ENCODE data around the gene MSANTD7. TPM values are rescaled to one million over a fixed set of nuclear protein-coding genes. Genes with fewer than 3 reads are reported as not detected.

Gene MSANTD7
- total RNA-seq, 4 donors from 2014 or later, result 6.6 to 21.6 (median 13.9) TPM

DNA sequence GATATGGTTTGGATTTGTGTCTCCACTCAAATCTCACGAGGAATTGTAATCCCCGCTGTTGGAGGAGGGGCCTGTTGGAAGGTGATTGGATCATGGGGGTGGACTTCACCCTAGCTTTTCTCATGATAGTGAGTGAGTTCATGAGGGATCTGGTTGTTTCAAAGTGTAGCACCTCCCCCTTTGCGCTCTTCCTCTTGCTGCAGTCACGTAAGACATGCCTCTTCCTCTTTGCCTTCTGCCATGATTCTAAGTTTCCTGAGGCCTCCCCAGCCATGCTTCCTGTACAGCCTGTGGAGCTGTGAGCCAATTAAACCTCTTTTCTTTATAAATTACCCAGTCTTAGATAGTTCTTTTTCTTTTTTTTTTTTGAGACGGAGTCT lies 17.3 kb upstream of the MSANTD7 start:
- TF ChIP-seq POLR2A (IDR thresholded peaks at IDR 0.05) (no peak), POLR2AphosphoS5 (IDR thresholded peaks at IDR 0.05) (no peak), EP300 (IDR thresholded peaks at IDR 0.05) (no peak)
- TF ChIP-seq, protein P1, sequence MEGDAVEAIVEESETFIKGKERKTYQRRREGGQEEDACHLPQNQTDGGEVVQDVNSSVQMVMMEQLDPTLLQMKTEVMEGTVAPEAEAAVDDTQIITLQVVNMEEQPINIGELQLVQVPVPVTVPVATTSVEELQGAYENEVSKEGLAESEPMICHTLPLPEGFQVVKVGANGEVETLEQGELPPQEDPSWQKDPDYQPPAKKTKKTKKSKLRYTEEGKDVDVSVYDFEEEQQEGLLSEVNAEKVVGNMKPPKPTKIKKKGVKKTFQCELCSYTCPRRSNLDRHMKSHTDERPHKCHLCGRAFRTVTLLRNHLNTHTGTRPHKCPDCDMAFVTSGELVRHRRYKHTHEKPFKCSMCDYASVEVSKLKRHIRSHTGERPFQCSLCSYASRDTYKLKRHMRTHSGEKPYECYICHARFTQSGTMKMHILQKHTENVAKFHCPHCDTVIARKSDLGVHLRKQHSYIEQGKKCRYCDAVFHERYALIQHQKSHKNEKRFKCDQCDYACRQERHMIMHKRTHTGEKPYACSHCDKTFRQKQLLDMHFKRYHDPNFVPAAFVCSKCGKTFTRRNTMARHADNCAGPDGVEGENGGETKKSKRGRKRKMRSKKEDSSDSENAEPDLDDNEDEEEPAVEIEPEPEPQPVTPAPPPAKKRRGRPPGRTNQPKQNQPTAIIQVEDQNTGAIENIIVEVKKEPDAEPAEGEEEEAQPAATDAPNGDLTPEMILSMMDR (IDR thresholded peaks at IDR 0.05), result no peak
- Histone ChIP-seq H3K36me3 (no peaks in the 10 kb centered on the region), H3K9me3 (no peaks in the 10 kb centered on the region), H3K27me3 (no peaks in the 10 kb centered on the region), H3K4me1 (no peaks in the 10 kb centered on the region), H3K27ac (no peak overlapping the region), H3K4me3 (no peak overlapping the region)
- WGBS, result 93% methylated on average over 5 of the region's 5 CpGs
- DNase-seq (ENCODE audit: low spot score in 2 of 2), result no peak

DNA sequence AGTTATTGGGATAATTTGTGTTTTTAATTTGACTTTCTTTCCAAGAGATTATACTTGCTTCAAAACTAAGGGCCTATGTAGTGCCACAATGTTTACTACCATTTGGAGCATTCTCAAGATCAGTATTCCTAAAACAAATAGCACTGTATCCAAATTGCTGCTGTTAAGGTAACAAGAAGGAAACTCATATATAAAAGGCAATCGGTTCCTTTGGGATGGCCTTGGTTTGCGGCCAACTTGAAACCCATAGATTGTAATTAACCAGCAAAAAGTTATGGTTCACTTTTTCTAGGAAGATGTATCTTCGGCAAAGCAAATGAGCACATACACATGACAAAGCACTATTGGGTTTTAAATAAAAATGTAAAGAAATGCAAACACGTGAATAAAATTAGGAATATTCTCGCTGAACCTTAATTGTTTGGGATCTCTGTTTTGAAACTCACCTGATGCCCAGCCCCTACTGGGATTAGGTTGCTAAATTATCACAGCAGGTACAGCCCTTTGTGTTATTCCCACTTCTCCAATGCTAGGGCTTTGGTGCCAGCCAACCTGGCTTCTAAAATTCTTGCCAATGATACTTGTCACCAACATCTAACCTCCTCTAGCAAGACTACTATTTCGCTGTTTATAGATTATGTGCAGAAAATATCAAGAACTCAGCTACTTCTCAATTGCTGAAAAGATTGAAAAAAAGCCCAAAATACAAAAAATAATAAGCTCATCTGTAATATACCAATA lies 16.3 kb upstream of the MSANTD7 start:
- Histone ChIP-seq H3K4me1 (no peaks in the 10 kb centered on the region), H3K9me3 (no peaks in the 10 kb centered on the region), H3K4me3 (no peak overlapping the region), H3K36me3 (no peaks in the 10 kb centered on the region), H3K27me3 (no peaks in the 10 kb centered on the region), H3K27ac (no peak overlapping the region)
- no peak for DNase-seq (ENCODE audit: low spot score in 2 of 2)
- WGBS, result 84% methylated on average over 6 of the region's 6 CpGs
- TF ChIP-seq, protein P1 (IDR thresholded peaks at IDR 0.05), result no peak
- TF ChIP-seq POLR2A (IDR thresholded peaks at IDR 0.05) (no peak), POLR2AphosphoS5 (IDR thresholded peaks at IDR 0.05) (no peak), EP300 (IDR thresholded peaks at IDR 0.05) (no peak)

DNA sequence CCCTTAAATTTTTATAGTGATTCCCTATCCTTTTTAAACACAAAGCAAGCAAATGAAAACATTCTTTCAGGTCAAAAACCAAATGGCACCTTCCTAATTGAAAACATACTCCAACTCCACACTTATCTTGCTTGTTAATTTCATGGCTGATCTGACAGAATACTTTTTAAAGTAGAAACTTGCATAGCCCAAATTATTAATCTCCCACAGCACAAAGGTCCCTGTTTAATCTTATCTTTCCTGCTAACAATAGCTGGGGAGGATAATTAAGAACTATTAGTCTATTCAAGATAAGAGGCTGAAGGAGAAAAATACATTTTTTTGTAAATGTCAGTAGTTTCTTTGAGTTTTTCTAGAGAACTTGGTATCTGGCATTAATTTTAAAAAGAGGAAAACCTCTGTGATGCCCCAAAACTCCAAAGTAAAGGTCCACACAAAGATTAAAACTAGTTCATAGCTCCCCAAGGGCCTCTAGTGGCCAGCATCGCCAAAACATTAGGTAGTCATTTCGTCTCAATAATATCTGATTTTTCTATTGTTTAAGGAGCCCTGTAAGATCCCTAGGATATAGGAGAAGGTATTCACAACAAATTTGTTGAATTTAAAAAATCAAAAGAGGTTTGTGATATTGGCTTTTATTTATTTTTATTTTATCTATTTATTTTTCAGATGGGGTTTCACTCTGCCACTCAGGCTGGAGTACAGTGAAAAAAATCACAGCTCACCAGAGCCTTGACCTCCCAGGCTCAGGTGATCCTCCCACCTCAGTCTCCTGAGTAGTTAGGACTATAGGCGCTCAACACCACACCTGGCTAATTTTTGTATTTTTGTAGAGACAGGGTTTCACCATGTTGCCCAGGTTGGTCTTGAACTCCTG lies 15.0 kb upstream of the MSANTD7 start:
- TF ChIP-seq POLR2A (IDR thresholded peaks at IDR 0.05) (no peak), POLR2AphosphoS5 (IDR thresholded peaks at IDR 0.05) (no peak)
- TF ChIP-seq, protein P1 (IDR thresholded peaks at IDR 0.05), result peak; percentile 27 to 33
- Histone ChIP-seq H3K4me3 (no peak overlapping the region), H3K27me3 (no peaks in the 10 kb centered on the region), H3K4me1 (no peaks in the 10 kb centered on the region), H3K9me3 (no peaks in the 10 kb centered on the region), H3K27ac (no peak overlapping the region), H3K36me3 (no peaks in the 10 kb centered on the region)
- DNase-seq (ENCODE audit: low spot score in 2 of 2), result no peak
- WGBS, result 42% methylated on average over 3 of the region's 3 CpGs

DNA sequence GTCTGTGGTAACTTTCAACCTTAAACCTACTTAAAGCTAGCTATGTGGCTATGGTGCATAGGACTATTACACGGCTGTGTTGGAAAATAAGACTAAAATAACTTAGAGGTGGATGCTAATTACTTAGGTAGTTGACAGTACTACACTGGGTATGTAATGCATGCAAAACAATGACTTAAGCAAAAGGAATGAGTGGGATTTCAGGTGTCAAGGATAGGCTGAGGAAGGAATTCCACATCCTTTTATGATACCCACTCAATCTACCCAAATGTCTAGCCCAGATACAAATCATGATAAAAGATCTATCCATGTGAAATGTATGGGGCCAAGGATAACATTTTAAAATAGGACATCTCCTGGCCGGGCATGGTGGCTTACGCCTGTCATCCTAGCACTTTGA lies 14.1 kb upstream of the MSANTD7 start:
- Histone ChIP-seq H3K36me3 (no peaks in the 10 kb centered on the region), H3K27ac (no peak overlapping the region), H3K4me3 (no peak overlapping the region), H3K9me3 (no peaks in the 10 kb centered on the region), H3K27me3 (no peaks in the 10 kb centered on the region), H3K4me1 (no peaks in the 10 kb centered on the region)
- TF ChIP-seq POLR2AphosphoS5 (IDR thresholded peaks at IDR 0.05) (no peak), POLR2A (IDR thresholded peaks at IDR 0.05) (no peak), EP300 (IDR thresholded peaks at IDR 0.05) (no peak)
- TF ChIP-seq, protein P1 (IDR thresholded peaks at IDR 0.05), result no peak
- no peak for DNase-seq (ENCODE audit: low spot score in 2 of 2)
- 78% methylated on average over 3 of the region's 3 CpGs for WGBS

Measured in suprapubic skin (tissue), 4 donors.